Gastrocnemius medialis (tissue), 4 donors: Measurements from ENCODE around the gene SOX1. TPM values are rescaled to one million over a fixed set of nuclear protein-coding genes. Genes with fewer than 3 reads are reported as not detected.
A peak's percentile ranks its signal among the peaks of the same experiment; 100 is the strongest.

Experiments used
- ATAC-seq, 2 donors: fragments of 150-250 bp; one replicate each; pipeline ENCODE4 v1.9.1; 2016
- DNase-seq, 2 donors: peaks; one replicate each; pipeline ENCODE4 v3.0.0-alpha.2; 2019
- H3K27ac ChIP-seq, 4 donors: fragments of 200-600 bp; sonication (generic); 1 replicate in 1 of 4; 2 replicates in 3 of 4; pipeline ENCODE4 v1.5.1; 2016 to 2018; ENCODE audit warnings: mild to moderate bottlenecking in 2 of 4, moderate library complexity in 1 of 4
- H3K27me3 ChIP-seq, 3 donors: fragments of 200-600 bp; sonication (generic) in 2 of 3; 1 replicate in 1 of 3; 2 replicates in 2 of 3; pipeline versions ENCODE4 v1.5.1 to v1.6.0; 2016 to 2019; ENCODE audit warnings: mild to moderate bottlenecking in 1 of 3, moderate library complexity in 1 of 3
- H3K36me3 ChIP-seq, 2 donors: fragments of 200-600 bp; sonication (generic) in 1 of 2; one replicate each; pipeline ENCODE4 v1.5.1; 2017 to 2018
- H3K4me1 ChIP-seq, 2 donors: fragments of 200-600 bp; sonication (generic) in 1 of 2; one replicate each; pipeline ENCODE4 v1.5.1; 2016 to 2017; ENCODE audit warnings: mild to moderate bottlenecking in 2 of 2
- H3K4me3 ChIP-seq, 4 donors: fragments of 200-600 bp; sonication (generic) in 3 of 4; 1 replicate in 1 of 4; 2 replicates in 3 of 4; pipeline ENCODE4 v1.5.1; 2016 to 2019; ENCODE audit warnings: mild to moderate bottlenecking in 2 of 4
- H3K9me3 ChIP-seq, 3 donors: fragments of 200-600 bp; sonication (generic) in 2 of 3; 1 replicate in 1 of 3; 2 replicates in 2 of 3; pipeline ENCODE4 v1.5.1; 2016 to 2019
- POLR2A ChIP-seq, 2 donors: fragments of 450-650 bp; IDR thresholded peaks; one replicate each; pipeline ENCODE4 v1.6.1; 2017; ENCODE audit warnings: antibody characterized with exemption in 2 of 2, mild to moderate bottlenecking in 2 of 2, moderate library complexity in 2 of 2
- in situ Hi-C, 4 donors: fragments of 200-750 bp; cut with MboI; loops; one replicate each; pipeline versions ENCODE4 v1.15.0 to v1.8.0; 2017; ENCODE audit warnings: low sequenced_read_pairs in 4 of 4
- intact Hi-C: fragments of 100-400 bp; cut with DNase I; formaldehyde crosslinking; loops from one replicate; pipeline ENCODE4 v1.15.1; 2023; ENCODE audit warnings: low total_unique reads
- total RNA-seq, 4 donors: library from RNA; depleted of rRNA; stranded (reverse); fragments of >200 nt; gene quantifications; one replicate each; pipeline versions ENCODE4 v1.1.0 to v1.2.3, GENCODE V29; 2016
- TF ChIP-seq, protein P1 (sequence below), 5 experiments: fragments of 450-650 bp in 3 of 5; fragments of 200-600 bp in 2 of 5; sonication (generic) in 2 of 5; IDR thresholded peaks in 4 of 5; conservative IDR thresholded peaks in 1 of 5; 1 replicate in 4 of 5; 2 replicates in 1 of 5; pipeline ENCODE4 v1.5.1; 2016 to 2019; ENCODE audit warnings: antibody characterized with exemption in 5 of 5, mild to moderate bottlenecking in 3 of 5, moderate library complexity in 3 of 5

The SOX1 gene
- total RNA-seq, 4 donors from 2014 or later, result not detected

- no peaks in the 10 kb centered on the region for H3K9me3 ChIP-seq
- no peaks in the 10 kb centered on the region for H3K36me3 ChIP-seq
- H3K4me1 ChIP-seq, result peaks cover 0 to 4% of the 10 kb centered on the region in 2 donors
- H3K27me3 ChIP-seq, result peaks cover 80 to 92% (median 82%) of the 10 kb centered on the region in 3 donors
- peak overlapping the region in 3 of 4 donors; percentile 13 to 25 (median 25) for H3K4me3 ChIP-seq
- in situ Hi-C loops (no loop called here), intact Hi-C loops (no loop called here)
- TF ChIP-seq, protein P1, sequence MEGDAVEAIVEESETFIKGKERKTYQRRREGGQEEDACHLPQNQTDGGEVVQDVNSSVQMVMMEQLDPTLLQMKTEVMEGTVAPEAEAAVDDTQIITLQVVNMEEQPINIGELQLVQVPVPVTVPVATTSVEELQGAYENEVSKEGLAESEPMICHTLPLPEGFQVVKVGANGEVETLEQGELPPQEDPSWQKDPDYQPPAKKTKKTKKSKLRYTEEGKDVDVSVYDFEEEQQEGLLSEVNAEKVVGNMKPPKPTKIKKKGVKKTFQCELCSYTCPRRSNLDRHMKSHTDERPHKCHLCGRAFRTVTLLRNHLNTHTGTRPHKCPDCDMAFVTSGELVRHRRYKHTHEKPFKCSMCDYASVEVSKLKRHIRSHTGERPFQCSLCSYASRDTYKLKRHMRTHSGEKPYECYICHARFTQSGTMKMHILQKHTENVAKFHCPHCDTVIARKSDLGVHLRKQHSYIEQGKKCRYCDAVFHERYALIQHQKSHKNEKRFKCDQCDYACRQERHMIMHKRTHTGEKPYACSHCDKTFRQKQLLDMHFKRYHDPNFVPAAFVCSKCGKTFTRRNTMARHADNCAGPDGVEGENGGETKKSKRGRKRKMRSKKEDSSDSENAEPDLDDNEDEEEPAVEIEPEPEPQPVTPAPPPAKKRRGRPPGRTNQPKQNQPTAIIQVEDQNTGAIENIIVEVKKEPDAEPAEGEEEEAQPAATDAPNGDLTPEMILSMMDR (IDR thresholded peaks at IDR 0.05 in 4 of 5, conservative IDR thresholded peaks at IDR 0.05 in 1 of 5), result no peak
- no peak for TF ChIP-seq POLR2A (IDR thresholded peaks at IDR 0.05)
- no peak overlapping the region for H3K27ac ChIP-seq
- DNase-seq (no peak), ATAC-seq (no peak)
These were observed 6.5 kb downstream of the SOX1 start for GRCh38 chr13:112073245-112074138.

DNA sequence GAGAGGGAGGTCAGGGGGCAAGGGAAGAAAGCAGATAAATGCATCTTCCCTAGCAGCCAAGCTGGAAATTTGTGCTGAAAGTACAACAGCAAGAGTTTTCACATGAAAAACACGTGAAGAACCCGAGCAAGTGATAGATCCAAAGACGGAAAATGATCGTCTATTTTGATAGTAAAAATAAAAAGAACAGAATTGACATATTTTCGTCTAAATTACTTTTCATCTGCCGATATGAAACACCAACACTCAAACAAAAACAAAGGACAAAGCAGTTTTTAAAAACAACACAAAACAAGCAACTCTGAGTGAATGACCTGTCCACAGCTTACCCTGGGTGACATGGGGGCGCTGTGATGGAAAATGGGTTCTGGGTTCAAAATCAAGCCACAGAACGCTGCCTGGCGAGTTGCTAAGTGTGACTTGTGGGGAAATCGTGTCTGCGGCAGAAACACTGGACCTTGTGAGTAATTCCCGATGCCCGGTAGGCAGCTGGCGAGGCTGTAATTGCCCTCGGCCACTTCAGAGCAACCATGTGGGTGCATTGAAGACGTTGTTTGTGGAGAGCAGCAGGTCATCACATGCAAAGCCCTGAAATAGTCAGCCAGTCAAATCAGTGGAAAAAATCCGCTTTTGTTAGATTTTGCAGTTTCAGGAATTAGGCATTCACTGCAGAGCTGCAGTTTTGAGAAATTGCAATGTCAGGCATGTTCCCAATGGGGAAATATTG, 7.4 kb downstream of the SOX1 start:
- Histone ChIP-seq H3K36me3 (no peaks in the 10 kb centered on the region), H3K4me3 (no peak overlapping the region), H3K4me1 (peaks cover 0 to 4% of the 10 kb centered on the region in 2 donors), H3K27ac (no peak overlapping the region), H3K9me3 (no peaks in the 10 kb centered on the region), H3K27me3 (peaks cover 82 to 91% (median 83%) of the 10 kb centered on the region in 3 donors)
- ATAC-seq (no peak), DNase-seq (no peak)
- in situ Hi-C loops (no loop called here), intact Hi-C loops (no loop called here)
- TF ChIP-seq, protein P1 (IDR thresholded peaks at IDR 0.05 in 4 of 5, conservative IDR thresholded peaks at IDR 0.05 in 1 of 5), result no peak
- TF ChIP-seq POLR2A (IDR thresholded peaks at IDR 0.05), result no peak

GRCh38 chr13:112077729-112078128, 10.8 kb downstream of the SOX1 start:
- peaks cover 56 to 58% (median 58%) of the 10 kb centered on the region in 3 donors for H3K27me3 ChIP-seq
- H3K4me1 ChIP-seq, result peaks cover 0 to 4% of the 10 kb centered on the region in 2 donors
- intact Hi-C loops, result no loop called here

GRCh38 chr13:112078216-112078615, 11.3 kb downstream of the SOX1 start:
- no peak overlapping the region for H3K4me3 ChIP-seq
- H3K27ac ChIP-seq, result no peak overlapping the region
- no peak for DNase-seq
- intact Hi-C loops, result no loop called here
- TF ChIP-seq, protein P1 (IDR thresholded peaks at IDR 0.05 in 4 of 5, conservative IDR thresholded peaks at IDR 0.05 in 1 of 5), result no peak
- no peak for TF ChIP-seq POLR2A (IDR thresholded peaks at IDR 0.05)
- in situ Hi-C loops, result loop anchor here in 1 of 4 donors (25.0 kb wide), 1 partner anchor 534 kb away; no protein-coding TSS in a partner anchor
- H3K4me1 ChIP-seq, result no peaks in the 10 kb centered on the region
- H3K36me3 ChIP-seq, result no peaks in the 10 kb centered on the region
- peaks cover 51 to 53% (median 53%) of the 10 kb centered on the region in 3 donors for H3K27me3 ChIP-seq
- no peaks in the 10 kb centered on the region for H3K9me3 ChIP-seq
- no peak for ATAC-seq

More at GRCh38 chr13:112077729-112078128, 10.8 kb downstream of the SOX1 start:
- no peak overlapping the region for H3K4me3 ChIP-seq
- no peak overlapping the region for H3K27ac ChIP-seq
- no peak for DNase-seq
- no peaks in the 10 kb centered on the region for H3K9me3 ChIP-seq
- in situ Hi-C loops, result loop anchor here in 1 of 4 donors (25.0 kb wide), 1 partner anchor 535 kb away; no protein-coding TSS in a partner anchor
- no peak for ATAC-seq
- TF ChIP-seq POLR2A (IDR thresholded peaks at IDR 0.05), result no peak
- TF ChIP-seq, protein P1 (IDR thresholded peaks at IDR 0.05 in 4 of 5, conservative IDR thresholded peaks at IDR 0.05 in 1 of 5), result no peak
- H3K36me3 ChIP-seq, result no peaks in the 10 kb centered on the region
